Esophagus squamous epithelium (tissue), 5 donors: ENCODE data around the gene LYRM9. TPM values are rescaled to one million over a fixed set of nuclear protein-coding genes. Genes with fewer than 3 reads are reported as not detected.
"Not testable (repeated sequence)": the region's sequence is repeated elsewhere in the genome, so short reads cannot be mapped to it uniquely, and the experiment has no call there.

Experiments
- DNase-seq: peaks from one replicate; lab custom pipeline; 2025; lab: John Stamatoyannopoulos, UW
- H3K27ac ChIP-seq, 4 donors: fragments of 200-600 bp; sonication (generic); one replicate each; pipeline ENCODE4 v1.5.1; 2016 to 2019; ENCODE audit warnings: mild to moderate bottlenecking in 1 of 4
- H3K27me3 ChIP-seq, 4 donors: fragments of 200-600 bp; sonication (generic); 1 replicate in 3 of 4; 2 replicates in 1 of 4; pipeline versions ENCODE4 v1.5.1 to v1.6.0; 2017 to 2021; ENCODE audit warnings: antibody characterized with exemption in 1 of 4
- H3K36me3 ChIP-seq, 3 donors: fragments of 200-600 bp; sonication (generic); one replicate each; pipeline ENCODE4 v1.5.1; 2016 to 2019
- H3K4me1 ChIP-seq, 3 donors: fragments of 200-600 bp; sonication (generic); one replicate each; pipeline ENCODE4 v1.5.1; 2017 to 2019
- H3K4me3 ChIP-seq, 4 donors: fragments of 200-600 bp; sonication (generic); 1 replicate in 3 of 4; 2 replicates in 1 of 4; pipeline ENCODE4 v1.5.1; 2016 to 2019; ENCODE audit warnings: mild to moderate bottlenecking in 2 of 4, moderate library complexity in 1 of 4
- H3K9me3 ChIP-seq, 3 donors: fragments of 200-600 bp; sonication (generic); one replicate each; pipeline ENCODE4 v1.5.1; 2016 to 2019
- POLR2A ChIP-seq, 4 donors: fragments of 450-650 bp; IDR thresholded peaks; one replicate each; pipeline ENCODE4 v1.6.1; 2017; ENCODE audit warnings: antibody characterized with exemption in 4 of 4, mild to moderate bottlenecking in 4 of 4, moderate library complexity in 3 of 4
- WGBS, 2 donors: methylation state at CpG; one replicate each; pipeline ENCODE4 v1.1.5; 2018; 5-methylcytosine and 5-hydroxymethylcytosine counted together
- intact Hi-C: fragments of 100-400 bp; cut with DNase I; formaldehyde crosslinking; loops from one replicate; pipeline ENCODE4 v1.15.0; 2022
- total RNA-seq, 4 donors: library from RNA; depleted of rRNA; stranded (reverse); fragments of >200 nt; gene quantifications; one replicate each; pipeline ENCODE4 v1.1.0, GENCODE V29; 2016
- TF ChIP-seq, protein P1 (sequence below), 6 experiments: fragments of 450-650 bp in 4 of 6; fragments of 200-600 bp in 2 of 6; sonication (generic) in 2 of 6; IDR thresholded peaks; one replicate each; pipeline ENCODE4 v1.5.1; 2016 to 2019; ENCODE audit warnings: antibody characterized with exemption in 6 of 6, mild to moderate bottlenecking in 4 of 6, moderate library complexity in 4 of 6
- donor health status: DM: yes; HTN: yes; CAD: no.

LYRM9 gene
- total RNA-seq, 4 donors from 2014 or later: 1.7 to 9.8 (median 6.1) TPM

GRCh38 chr17:27845264-27846041 lies 47.7 kb downstream of the LYRM9 start:
- Histone ChIP-seq H3K27me3 (peaks cover 0 to 94% (median 0%) of the 10 kb centered on the region in 4 donors), H3K27ac (no peak overlapping the region), H3K4me1 (no peaks in the 10 kb centered on the region), H3K9me3 (no peaks in the 10 kb centered on the region), H3K36me3 (no peaks in the 10 kb centered on the region), H3K4me3 (no peak overlapping the region)
- no peak for TF ChIP-seq POLR2A (IDR thresholded peaks at IDR 0.05)
- TF ChIP-seq, protein P1, sequence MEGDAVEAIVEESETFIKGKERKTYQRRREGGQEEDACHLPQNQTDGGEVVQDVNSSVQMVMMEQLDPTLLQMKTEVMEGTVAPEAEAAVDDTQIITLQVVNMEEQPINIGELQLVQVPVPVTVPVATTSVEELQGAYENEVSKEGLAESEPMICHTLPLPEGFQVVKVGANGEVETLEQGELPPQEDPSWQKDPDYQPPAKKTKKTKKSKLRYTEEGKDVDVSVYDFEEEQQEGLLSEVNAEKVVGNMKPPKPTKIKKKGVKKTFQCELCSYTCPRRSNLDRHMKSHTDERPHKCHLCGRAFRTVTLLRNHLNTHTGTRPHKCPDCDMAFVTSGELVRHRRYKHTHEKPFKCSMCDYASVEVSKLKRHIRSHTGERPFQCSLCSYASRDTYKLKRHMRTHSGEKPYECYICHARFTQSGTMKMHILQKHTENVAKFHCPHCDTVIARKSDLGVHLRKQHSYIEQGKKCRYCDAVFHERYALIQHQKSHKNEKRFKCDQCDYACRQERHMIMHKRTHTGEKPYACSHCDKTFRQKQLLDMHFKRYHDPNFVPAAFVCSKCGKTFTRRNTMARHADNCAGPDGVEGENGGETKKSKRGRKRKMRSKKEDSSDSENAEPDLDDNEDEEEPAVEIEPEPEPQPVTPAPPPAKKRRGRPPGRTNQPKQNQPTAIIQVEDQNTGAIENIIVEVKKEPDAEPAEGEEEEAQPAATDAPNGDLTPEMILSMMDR (IDR thresholded peaks at IDR 0.05): no peak
- intact Hi-C loops: no loop called here
- WGBS, 2 donors: 52 to 54% methylated on average over 13 of the region's 13 CpGs
- DNase-seq: no peak

DNA sequence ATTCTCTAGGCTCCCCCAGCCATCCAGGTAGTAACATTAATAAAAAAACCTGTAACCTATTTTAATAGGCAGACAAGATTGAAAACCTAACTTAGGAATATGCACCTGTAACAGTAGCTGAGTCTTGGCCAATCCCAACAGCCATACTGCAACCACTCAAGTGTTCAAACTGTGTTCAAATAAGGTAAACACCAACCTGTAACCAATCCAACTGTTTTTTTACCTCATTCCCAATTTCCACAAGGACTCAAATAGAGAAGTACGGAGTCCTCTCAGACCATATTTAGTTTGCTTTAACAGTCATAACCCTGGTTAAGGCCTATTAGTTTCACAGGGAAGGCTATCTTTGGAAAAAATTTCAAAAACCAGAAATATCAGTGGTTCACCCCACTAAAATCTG lies 52.5 kb downstream of the LYRM9 start:
- no peak overlapping the region for H3K4me3 ChIP-seq
- no peak for TF ChIP-seq POLR2A (IDR thresholded peaks at IDR 0.05)
- TF ChIP-seq, protein P1 (IDR thresholded peaks at IDR 0.05): no peak
- WGBS, 2 donors: 61 to 67% methylated on average over 1 of the region's 1 CpG
- no peak for DNase-seq
- no peak overlapping the region for H3K27ac ChIP-seq
- H3K36me3 ChIP-seq: no peaks in the 10 kb centered on the region
- peaks cover 0 to 3% (median 0%) of the 10 kb centered on the region in 3 donors for H3K4me1 ChIP-seq
- peaks cover 0 to 72% (median 0%) of the 10 kb centered on the region in 4 donors for H3K27me3 ChIP-seq
- H3K9me3 ChIP-seq: no peaks in the 10 kb centered on the region
- intact Hi-C loops: no loop called here

DNA sequence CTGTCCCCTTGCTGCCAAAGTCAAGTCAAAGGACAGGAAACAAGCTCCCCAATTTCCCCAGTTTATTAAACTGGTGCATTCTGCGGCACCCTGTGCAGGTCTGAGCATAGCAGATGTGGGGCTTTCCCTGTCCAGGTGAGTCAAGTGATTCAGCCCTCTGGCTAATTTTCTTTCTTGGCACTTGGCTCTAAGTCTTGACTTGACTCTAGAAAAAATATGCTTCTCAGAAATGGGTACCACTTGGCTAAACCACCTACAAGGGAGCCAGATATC lies 52.8 kb downstream of the LYRM9 start:
- H3K27ac ChIP-seq, H3K4me3 ChIP-seq, H3K36me3 ChIP-seq, H3K9me3 ChIP-seq, H3K4me1 ChIP-seq, intact Hi-C loops, DNase-seq: not testable (repeated sequence)
- peaks cover 0 to 72% (median 0%) of the 10 kb centered on the region in 4 donors for H3K27me3 ChIP-seq
- no CpG with 5 or more reads among the region's 1 CpG for WGBS, 2 donors

- DNase-seq, H3K36me3 ChIP-seq, H3K27ac ChIP-seq, H3K4me1 ChIP-seq, intact Hi-C loops, H3K9me3 ChIP-seq, H3K4me3 ChIP-seq: not testable (repeated sequence)
- WGBS, 2 donors: 0 to 30% methylated on average over 1 of the region's 4 CpGs
- peaks cover 0 to 72% (median 0%) of the 10 kb centered on the region in 4 donors for H3K27me3 ChIP-seq
Observed at GRCh38 chr17:27839571-27840405, 53.4 kb downstream of the LYRM9 start.

DNA sequence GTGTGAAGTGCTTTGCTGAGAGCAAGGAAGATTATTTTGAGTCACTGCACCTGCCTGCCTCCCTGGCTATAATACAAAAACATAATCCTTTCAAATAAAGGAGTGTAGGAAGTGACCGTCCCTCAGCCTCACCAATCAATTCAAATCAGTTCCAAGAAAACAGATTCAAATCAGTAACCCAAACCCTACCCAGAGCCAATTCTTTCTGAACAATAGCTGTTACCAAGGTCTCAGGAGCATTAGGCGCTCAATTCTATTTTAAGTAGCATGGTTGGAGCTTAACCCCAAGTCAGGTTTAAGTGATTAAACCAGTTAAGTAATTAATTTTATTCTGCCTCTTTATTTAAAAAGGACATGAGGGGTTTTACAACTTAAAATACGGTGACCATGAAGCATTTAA lies 54.6 kb downstream of the LYRM9 start:
- WGBS, 2 donors: 51 to 79% methylated on average over 2 of the region's 3 CpGs
- DNase-seq, intact Hi-C loops, H3K4me1 ChIP-seq, H3K36me3 ChIP-seq, H3K9me3 ChIP-seq, H3K4me3 ChIP-seq, H3K27ac ChIP-seq: not testable (repeated sequence)
- peaks cover 0 to 67% (median 0%) of the 10 kb centered on the region in 4 donors for H3K27me3 ChIP-seq

GRCh38 chr17:27837769-27838168 lies 55.4 kb downstream of the LYRM9 start:
- H3K4me1 ChIP-seq, H3K36me3 ChIP-seq, intact Hi-C loops, H3K4me3 ChIP-seq, DNase-seq, H3K27ac ChIP-seq, H3K9me3 ChIP-seq: not testable (repeated sequence)
- 54 to 75% methylated on average over 1 of the region's 1 CpG for WGBS, 2 donors
- peaks cover 0 to 68% (median 0%) of the 10 kb centered on the region in 4 donors for H3K27me3 ChIP-seq

DNA sequence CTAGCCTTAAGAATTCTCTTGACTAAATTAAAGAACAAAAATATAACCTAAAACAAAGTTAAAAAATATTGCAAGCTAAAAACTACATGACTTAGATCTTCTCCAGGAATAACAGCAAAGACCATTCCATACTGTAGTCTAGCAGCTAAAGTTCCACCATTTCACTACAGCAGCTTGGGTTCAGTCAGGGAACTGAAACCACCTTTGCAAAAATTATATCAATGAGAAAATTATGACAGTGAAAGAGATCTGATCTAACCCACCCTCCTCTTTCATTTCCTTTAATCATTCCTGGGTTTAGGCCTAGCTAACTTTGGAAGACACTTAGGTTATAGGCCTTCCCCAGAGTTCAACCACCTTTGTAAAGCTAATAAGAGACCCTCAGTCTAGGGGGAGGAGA lies 56.5 kb downstream of the LYRM9 start:
- Histone ChIP-seq H3K4me1 (peaks cover 0 to 3% (median 0%) of the 10 kb centered on the region in 3 donors), H3K27ac (no peak overlapping the region), H3K4me3 (no peak overlapping the region), H3K36me3 (no peaks in the 10 kb centered on the region), H3K27me3 (peaks cover 0 to 68% (median 0%) of the 10 kb centered on the region in 4 donors), H3K9me3 (no peaks in the 10 kb centered on the region)
- intact Hi-C loops: no loop called here
- TF ChIP-seq POLR2A (IDR thresholded peaks at IDR 0.05): no peak
- TF ChIP-seq, protein P1 (IDR thresholded peaks at IDR 0.05): no peak
- DNase-seq: no peak
